Fibroblast of lung (primary cell): ENCODE results near the gene DYSF. TPM values are rescaled to one million over a fixed set of nuclear protein-coding genes. Genes with fewer than 3 reads are reported as not detected.

ENCODE experiments used
- DNase-seq, 2 donors: peaks; one replicate each; pipeline versions ENCODE4 v3.0.0 to v3.0.0-alpha.2; 2010; ENCODE audit warnings: low read depth in 2 of 2
- H2AFZ ChIP-seq: 2 replicates; pipeline ENCODE4 v1.5.1; 2012; ENCODE audit warnings: low read length, control low read depth, inconsistent platforms
- H3K27ac ChIP-seq: 2 replicates; pipeline ENCODE4 v1.5.1; 2011; ENCODE audit warnings: low read length, control low read depth; ENCODE audit not compliant: insufficient read depth
- H3K27me3 ChIP-seq: 2 replicates; pipeline ENCODE4 v1.5.1; 2011; ENCODE audit warnings: mild to moderate bottlenecking, low read length; ENCODE audit not compliant: control insufficient read depth, insufficient read depth
- H3K36me3 ChIP-seq: 2 replicates; pipeline ENCODE4 v1.5.1; 2011; ENCODE audit warnings: low read length; ENCODE audit not compliant: control insufficient read depth, insufficient read depth
- H3K4me1 ChIP-seq: 2 replicates; pipeline ENCODE4 v1.5.1; 2011; ENCODE audit warnings: low read length; ENCODE audit not compliant: control insufficient read depth, insufficient read depth; ENCODE audit errors: extremely low read depth
- H3K4me2 ChIP-seq: 2 replicates; pipeline ENCODE4 v1.5.1; 2011; ENCODE audit warnings: low read length, control low read depth; ENCODE audit not compliant: insufficient read depth; ENCODE audit errors: extremely low read depth
- H3K4me3 ChIP-seq, 4 experiments: fragments of 200-600 bp in 1 of 4; sonication (generic) in 1 of 4; replicated peaks in 1 of 4; 2 replicates each; pipeline ENCODE4 v1.5.1; 2011 to 2016; ENCODE audit warnings: low read length in 4 of 4, low read depth in 3 of 4, mild to moderate bottlenecking in 3 of 4, control low read depth in 2 of 4, inconsistent platforms in 1 of 4, mixed read lengths in 1 of 4; ENCODE audit not compliant: insufficient read depth in 1 of 4; ENCODE audit errors: control extremely low read depth in 1 of 4
- H3K79me2 ChIP-seq: 2 replicates; pipeline ENCODE4 v1.5.1; 2012; ENCODE audit warnings: mild to moderate bottlenecking, low read length, inconsistent platforms; ENCODE audit not compliant: control insufficient read depth, insufficient read depth
- H3K9ac ChIP-seq: 2 replicates; pipeline ENCODE4 v1.5.1; 2011; ENCODE audit warnings: mild to moderate bottlenecking, low read length, control low read depth; ENCODE audit not compliant: insufficient read depth
- H3K9me3 ChIP-seq: 2 replicates; pipeline ENCODE4 v1.5.1; 2012; ENCODE audit warnings: low read depth, low read length; ENCODE audit not compliant: control insufficient read depth, insufficient read depth
- H4K20me1 ChIP-seq: 2 replicates; pipeline ENCODE4 v1.5.1; 2011; ENCODE audit warnings: low read length; ENCODE audit not compliant: control insufficient read depth, insufficient read depth; ENCODE audit errors: extremely low read depth
- EZH2 ChIP-seq: IDR thresholded peaks from 2 replicates; pipeline ENCODE4 v1.5.1; 2012; ENCODE audit warnings: low read length, control low read depth, mild to moderate bottlenecking; ENCODE audit errors: missing control alignments
- polyA plus RNA-seq, 2 donors: library from polyadenylated mRNA; depleted of rRNA in 1 of 2; stranded (reverse) in 1 of 2; unstranded in 1 of 2; fragments of >200 nt; gene quantifications; 2 replicates each; pipeline ENCODE4 v1.2.1, GENCODE V29; 2011 to 2012; ENCODE audit warnings: missing spikeins in 1 of 2
- total RNA-seq: library from RNA; depleted of rRNA; stranded (reverse); fragments of >200 nt; gene quantifications from 2 replicates; pipeline ENCODE4 v1.2.1, GENCODE V29; 2014
- TF ChIP-seq, protein P1 (sequence below), 2 donors: IDR thresholded peaks in 1 of 2; conservative IDR thresholded peaks in 1 of 2; 1 replicate in 1 of 2; 2 replicates in 1 of 2; pipeline ENCODE4 v1.5.1; 2011 to 2012; ENCODE audit warnings: low read length in 2 of 2, control low read depth in 1 of 2, inconsistent platforms in 1 of 2, low read depth in 1 of 2, mild to moderate bottlenecking in 1 of 2

DYSF gene
- total and polyA plus RNA-seq, 2 donors (not counting 1 experiment from before 2014, with no cell fraction given) = under 0.01 to 0.67 TPM

DNA sequence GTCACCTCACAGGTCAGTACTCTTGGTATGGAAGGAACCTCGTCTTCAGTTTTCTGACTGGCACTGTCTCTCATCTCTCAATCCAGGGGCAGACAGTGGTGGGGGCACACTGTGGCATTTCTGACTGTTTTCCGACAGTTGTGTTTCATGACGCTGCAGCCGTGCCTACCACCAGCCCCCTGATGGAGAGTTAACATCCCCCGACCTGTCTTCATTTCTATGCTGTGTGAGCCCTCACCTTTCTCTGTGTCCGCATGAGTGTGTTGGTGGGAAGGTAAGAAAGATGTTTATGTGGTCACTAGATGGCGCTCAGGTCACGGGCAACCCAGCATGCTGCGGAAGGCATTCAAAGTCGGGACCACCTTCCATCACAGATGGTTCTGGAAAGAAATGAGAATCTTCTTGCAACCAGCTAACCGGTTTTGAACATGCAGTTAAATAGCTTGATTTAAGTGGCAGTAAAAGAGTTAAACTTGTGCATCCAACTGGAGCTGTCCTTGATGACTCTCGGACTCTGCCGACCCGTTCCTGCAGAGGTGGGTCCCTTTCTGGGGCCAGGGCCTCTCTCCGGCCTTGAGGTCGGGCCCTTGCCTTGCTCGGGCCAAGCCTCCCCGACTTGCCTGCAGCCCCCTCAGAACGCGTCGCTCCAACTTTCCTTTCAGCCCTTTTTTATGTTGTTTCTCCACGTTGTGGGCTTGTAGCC lies 92.4 kb downstream of the DYSF start:
- Histone ChIP-seq H3K36me3 (no peaks in the 10 kb centered on the region), H3K27ac (no peak overlapping the region), H4K20me1 (no peaks in the 10 kb centered on the region), H3K9ac (no peak overlapping the region), H3K4me2 (no peak overlapping the region), H3K79me2 (no peaks in the 10 kb centered on the region), H3K9me3 (no peaks in the 10 kb centered on the region), H3K4me1 (no peaks in the 10 kb centered on the region), H2AFZ (no peak overlapping the region), H3K27me3 (peaks cover 12% of the 10 kb centered on the region), H3K4me3 (no peak overlapping the region)
- peak; percentile 54 to 65 for DNase-seq
- TF ChIP-seq, protein P1, sequence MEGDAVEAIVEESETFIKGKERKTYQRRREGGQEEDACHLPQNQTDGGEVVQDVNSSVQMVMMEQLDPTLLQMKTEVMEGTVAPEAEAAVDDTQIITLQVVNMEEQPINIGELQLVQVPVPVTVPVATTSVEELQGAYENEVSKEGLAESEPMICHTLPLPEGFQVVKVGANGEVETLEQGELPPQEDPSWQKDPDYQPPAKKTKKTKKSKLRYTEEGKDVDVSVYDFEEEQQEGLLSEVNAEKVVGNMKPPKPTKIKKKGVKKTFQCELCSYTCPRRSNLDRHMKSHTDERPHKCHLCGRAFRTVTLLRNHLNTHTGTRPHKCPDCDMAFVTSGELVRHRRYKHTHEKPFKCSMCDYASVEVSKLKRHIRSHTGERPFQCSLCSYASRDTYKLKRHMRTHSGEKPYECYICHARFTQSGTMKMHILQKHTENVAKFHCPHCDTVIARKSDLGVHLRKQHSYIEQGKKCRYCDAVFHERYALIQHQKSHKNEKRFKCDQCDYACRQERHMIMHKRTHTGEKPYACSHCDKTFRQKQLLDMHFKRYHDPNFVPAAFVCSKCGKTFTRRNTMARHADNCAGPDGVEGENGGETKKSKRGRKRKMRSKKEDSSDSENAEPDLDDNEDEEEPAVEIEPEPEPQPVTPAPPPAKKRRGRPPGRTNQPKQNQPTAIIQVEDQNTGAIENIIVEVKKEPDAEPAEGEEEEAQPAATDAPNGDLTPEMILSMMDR (conservative IDR thresholded peaks at IDR 0.05 in 1 of 2, IDR thresholded peaks at IDR 0.05 in 1 of 2; ENCODE audit: low read depth in 1 of 2, low read length in 2 of 2) = peak; percentile 71 to 76
- no peak for TF ChIP-seq EZH2

DNA sequence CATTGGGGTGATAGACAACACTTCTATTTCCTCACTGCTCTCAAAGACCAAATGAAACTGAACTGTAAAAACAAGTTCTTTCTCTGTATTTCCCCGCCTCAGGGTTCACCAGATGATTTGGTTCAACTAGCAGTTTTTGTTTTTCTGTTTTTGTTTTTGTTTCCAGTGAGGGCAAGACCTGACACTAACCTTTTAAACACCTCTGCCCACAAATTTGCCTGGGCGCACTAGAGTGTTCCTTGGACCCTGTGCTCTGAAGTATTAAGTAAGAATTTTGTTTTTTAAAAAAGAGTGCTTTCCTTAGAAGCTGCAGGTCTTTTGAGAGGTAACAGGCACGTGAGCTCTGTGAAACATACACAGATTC lies 92.9 kb downstream of the DYSF start:
- Histone ChIP-seq H3K27me3 (peaks cover 12% of the 10 kb centered on the region), H3K79me2 (no peaks in the 10 kb centered on the region), H2AFZ (no peak overlapping the region), H3K4me1 (no peaks in the 10 kb centered on the region), H4K20me1 (no peaks in the 10 kb centered on the region), H3K9ac (no peak overlapping the region), H3K4me2 (no peak overlapping the region), H3K9me3 (no peaks in the 10 kb centered on the region), H3K27ac (no peak overlapping the region), H3K4me3 (no peak overlapping the region), H3K36me3 (no peaks in the 10 kb centered on the region)
- DNase-seq = no peak
- TF ChIP-seq, protein P1 (conservative IDR thresholded peaks at IDR 0.05 in 1 of 2, IDR thresholded peaks at IDR 0.05 in 1 of 2; ENCODE audit: low read depth in 1 of 2, low read length in 2 of 2) = no peak
- no peak for TF ChIP-seq EZH2

DNA sequence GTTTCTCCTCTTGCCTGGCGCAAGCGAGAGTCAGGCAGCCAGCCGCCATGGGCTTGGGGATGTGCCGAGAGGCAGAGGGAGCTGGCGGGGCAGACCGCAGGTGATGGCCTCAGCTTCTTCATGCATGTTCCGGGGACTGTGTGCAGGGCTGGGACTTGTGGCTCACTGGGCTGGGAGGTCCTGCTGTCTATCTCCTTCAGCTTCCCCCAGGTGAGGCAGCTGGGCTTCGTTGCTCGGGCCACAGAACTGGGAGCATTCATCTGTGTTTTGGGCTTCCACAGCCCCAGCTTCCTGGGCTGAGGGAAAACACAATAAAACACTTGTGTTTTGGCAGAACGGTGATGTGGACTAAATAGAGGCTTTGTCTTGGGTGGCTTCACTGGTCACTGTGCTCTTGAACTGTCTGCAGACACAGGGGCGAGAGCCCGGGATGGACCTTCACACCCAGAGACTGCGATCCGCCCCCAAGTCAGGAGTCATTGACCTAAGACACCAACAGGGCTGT lies 93.5 kb downstream of the DYSF start:
- H3K9me3 ChIP-seq = no peaks in the 10 kb centered on the region

More for the DNA sequence above, 93.5 kb downstream of the DYSF start:
- Histone ChIP-seq H3K27ac (no peak overlapping the region), H3K9ac (no peak overlapping the region), H4K20me1 (no peaks in the 10 kb centered on the region), H3K4me3 (no peak overlapping the region), H3K4me2 (no peak overlapping the region), H3K79me2 (no peaks in the 10 kb centered on the region), H3K36me3 (no peaks in the 10 kb centered on the region), H3K4me1 (no peaks in the 10 kb centered on the region), H3K27me3 (peaks cover 12% of the 10 kb centered on the region), H2AFZ (no peak overlapping the region)
- DNase-seq = no peak
- no peak for TF ChIP-seq EZH2
- TF ChIP-seq, protein P1 (conservative IDR thresholded peaks at IDR 0.05 in 1 of 2, IDR thresholded peaks at IDR 0.05 in 1 of 2; ENCODE audit: low read depth in 1 of 2, low read length in 2 of 2) = no peak
